ENCODE data around the gene CTXND2.
"Not testable (repeated sequence)": the region's sequence is repeated elsewhere in the genome, so short reads cannot be mapped to it uniquely, and the experiment has no call there.

GRCh38 chr1:150883121-150883520, 3.8 kb upstream of the CTXND2 start:
- not testable (repeated sequence) for TF ChIP-seq EZH2phosphoT487 (conservative IDR thresholded peaks at IDR 0.05; ENCODE audit: low read length); CTCF (IDR thresholded peaks at IDR 0.05; ENCODE audit: insufficient read depth, low read length, poor library complexity, severe bottlenecking)

All from SU-DHL-6 (cell line).